CD14-positive monocyte (primary cell): ENCODE measurements around the gene PIK3R2. TPM values are rescaled to one million over a fixed set of nuclear protein-coding genes. Genes with fewer than 3 reads are reported as not detected.

Experiments used
- DNase-seq, 3 donors: peaks; one replicate each; pipeline ENCODE4 v3.0.0-alpha.2; 2011 to 2022
- H2AFZ ChIP-seq: 2 replicates; pipeline ENCODE4 v1.6.0; 2012; ENCODE audit warnings: mild to moderate bottlenecking, low read depth, low read length, inconsistent platforms; ENCODE audit not compliant: insufficient read depth, poor library complexity, severe bottlenecking
- H3K27ac ChIP-seq, 2 donors: 1 replicate in 1 of 2; 2 replicates in 1 of 2; pipeline ENCODE4 v1.5.1; 2012 to 2013; ENCODE audit warnings: low read length in 2 of 2, control low read depth in 1 of 2, inconsistent platforms in 1 of 2, low read depth in 1 of 2, mild to moderate bottlenecking in 1 of 2
- H3K27me3 ChIP-seq, 2 donors: one replicate each; pipeline versions ENCODE4 v1.6.0 to v1.6.1; 2011 to 2013; ENCODE audit warnings: low read length in 2 of 2; ENCODE audit not compliant: control insufficient read depth in 2 of 2, insufficient read depth in 2 of 2
- H3K36me3 ChIP-seq, 2 donors: replicated peaks in 1 of 2; 1 replicate in 1 of 2; 2 replicates in 1 of 2; pipeline versions ENCODE4 v1.5.1 to v1.6.1; 2012 to 2013; ENCODE audit warnings: low read length in 2 of 2, control low read depth in 1 of 2, inconsistent platforms in 1 of 2, mild to moderate bottlenecking in 1 of 2; ENCODE audit not compliant: insufficient read depth in 2 of 2, control insufficient read depth in 1 of 2
- H3K4me1 ChIP-seq, 2 donors: 1 replicate in 1 of 2; 2 replicates in 1 of 2; pipeline versions ENCODE4 v1.5.1 to v1.6.1; 2012 to 2013; ENCODE audit warnings: low read length in 2 of 2, control low read depth in 1 of 2, inconsistent platforms in 1 of 2, mild to moderate bottlenecking in 1 of 2, moderate library complexity in 1 of 2; ENCODE audit not compliant: insufficient read depth in 2 of 2, control insufficient read depth in 1 of 2
- H3K4me2 ChIP-seq: replicated peaks from 2 replicates; pipeline ENCODE3; 2012; ENCODE audit warnings: low read length, moderate library complexity, mild to moderate bottlenecking; ENCODE audit not compliant: poor library complexity, severe bottlenecking; ENCODE audit errors: extremely low read depth
- H3K4me3 ChIP-seq, 3 experiments: fragments of 200-600 bp in 1 of 3; sonication (generic) in 1 of 3; replicated peaks in 1 of 3; 1 replicate in 2 of 3; 2 replicates in 1 of 3; pipeline ENCODE4 v1.5.1; 2011 to 2013; ENCODE audit warnings: low read length in 3 of 3, mild to moderate bottlenecking in 3 of 3, control low read depth in 2 of 3, low read depth in 2 of 3, inconsistent platforms in 1 of 3, moderate library complexity in 1 of 3
- H3K79me2 ChIP-seq: 2 replicates; pipeline ENCODE4 v1.6.0; 2012; ENCODE audit warnings: mild to moderate bottlenecking, control low read depth, inconsistent platforms, low read length, moderate library complexity; ENCODE audit not compliant: insufficient read depth
- H3K9ac ChIP-seq: 2 replicates; pipeline ENCODE4 v1.6.0; 2017; ENCODE audit warnings: low read length, mild to moderate bottlenecking; ENCODE audit not compliant: insufficient read depth, poor library complexity, severe bottlenecking
- H3K9me3 ChIP-seq, 2 donors: replicated peaks in 1 of 2; 1 replicate in 1 of 2; 2 replicates in 1 of 2; pipeline versions ENCODE4 v1.5.1 to v1.6.1; 2012 to 2013; ENCODE audit warnings: low read length in 2 of 2, control low read depth in 1 of 2; ENCODE audit not compliant: control insufficient read depth in 1 of 2, insufficient read depth in 1 of 2
- H4K20me1 ChIP-seq: 2 replicates; pipeline ENCODE4 v1.6.0; 2012; ENCODE audit warnings: mild to moderate bottlenecking, low read length, control low read depth, moderate library complexity; ENCODE audit not compliant: insufficient read depth
- H3K27ac Mint-ChIP-seq, 7 donors: one replicate each; pipeline ENCODE4 v1.8.0; 2020; ENCODE audit warnings: mild to moderate bottlenecking in 7 of 7, mixed read lengths in 7 of 7, moderate library complexity in 6 of 7, inconsistent platforms in 2 of 7
- H3K27me3 Mint-ChIP-seq, 3 donors: one replicate each; pipeline ENCODE4 v1.8.0; 2021 to 2022; ENCODE audit warnings: low read depth in 3 of 3, mild to moderate bottlenecking in 3 of 3, mixed read lengths in 3 of 3, moderate library complexity in 3 of 3, inconsistent platforms in 1 of 3
- H3K36me3 Mint-ChIP-seq, 2 donors: one replicate each; pipeline ENCODE4 v1.8.0; 2020; ENCODE audit warnings: mixed read lengths in 2 of 2, inconsistent platforms in 1 of 2, mild to moderate bottlenecking in 1 of 2
- H3K4me1 Mint-ChIP-seq: one replicate; pipeline ENCODE4 v1.8.0; 2020; ENCODE audit warnings: mild to moderate bottlenecking, mixed read lengths
- H3K4me3 Mint-ChIP-seq, 2 donors: one replicate each; pipeline ENCODE4 v1.8.0; 2020; ENCODE audit warnings: mild to moderate bottlenecking in 2 of 2, mixed read lengths in 2 of 2, moderate library complexity in 1 of 2
- H3K9me3 Mint-ChIP-seq, 7 donors: one replicate each; pipeline ENCODE4 v1.8.0; 2020 to 2022; ENCODE audit warnings: mixed read lengths in 7 of 7, mild to moderate bottlenecking in 6 of 7, moderate library complexity in 6 of 7, inconsistent platforms in 2 of 7
- WGBS: methylation state at CpG from one replicate; pipeline ENCODE4 v1.1.5; 2013; ENCODE audit warnings: missing lambda C conversion rate; ENCODE audit not compliant: insufficient coverage; 5-methylcytosine and 5-hydroxymethylcytosine counted together
- intact Hi-C, 2 donors: fragments of 100-400 bp; cut with micrococcal nuclease; formaldehyde crosslinking; loops; one replicate each; pipeline versions ENCODE4 v1.15.0 to v1.15.1; 2023
- polyA plus RNA-seq, 3 donors: library from polyadenylated mRNA; depleted of rRNA in 1 of 3; unstranded in 2 of 3; stranded (reverse) in 1 of 3; fragments of 300-500 nt in 2 of 3; fragments of >200 nt in 1 of 3; fragmentation: Illumina TruSeq in 2 of 3; gene quantifications; 1 replicate in 2 of 3; 2 replicates in 1 of 3; pipeline ENCODE4 v1.2.3, GENCODE V29; 2012 to 2021
- TF ChIP-seq, protein P1 (sequence below): fragments of 200-600 bp; IDR thresholded peaks from one replicate; pipeline ENCODE4 v1.8.0; 2022; ENCODE audit warnings: antibody characterized with exemption, mild to moderate bottlenecking

The PIK3R2 gene
- polyA plus RNA-seq, 3 donors, result 0.99 to 7.7 (median 2.0) TPM

DNA sequence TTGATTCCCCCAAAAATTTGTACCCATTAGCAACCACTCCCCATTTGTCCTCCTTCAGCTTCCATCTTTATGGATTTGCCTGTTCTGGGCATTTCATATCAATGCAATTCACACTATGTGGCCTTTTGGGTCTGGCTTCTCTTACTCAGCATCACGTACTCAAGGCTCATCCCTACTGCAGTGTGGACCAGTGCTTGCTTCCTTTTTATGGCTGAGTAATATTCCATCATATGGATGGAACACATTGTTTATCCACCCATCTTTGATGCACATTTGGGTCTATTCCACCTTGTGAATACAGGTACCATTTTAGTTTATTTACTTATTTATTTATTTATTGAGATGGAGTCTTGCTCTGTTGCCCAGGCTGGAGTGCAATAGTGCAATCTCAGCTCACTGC is 12.5 kb upstream of the PIK3R2 start:
- H3K36me3 ChIP-seq, result peaks cover 91 to 100% of the 10 kb centered on the region in 2 donors
- no peak overlapping the region for H3K4me3 ChIP-seq
- no peaks in the 10 kb centered on the region for H3K9me3 ChIP-seq
- H3K4me1 Mint-ChIP-seq, result peaks cover 6% of the 10 kb centered on the region
- H3K27ac Mint-ChIP-seq, result no peak overlapping the region
- H3K4me2 ChIP-seq, result no peak overlapping the region
- no peak overlapping the region for H2AFZ ChIP-seq
- H3K9me3 Mint-ChIP-seq, result peaks cover 0 to 4% (median 0%) of the 10 kb centered on the region in 7 donors
- no peaks in the 10 kb centered on the region for H3K79me2 ChIP-seq
- peaks cover 58% of the 10 kb centered on the region for H4K20me1 ChIP-seq
- H3K27ac ChIP-seq, result no peak overlapping the region
- WGBS, result 100% methylated on average over 1 of the region's 1 CpG
- H3K36me3 Mint-ChIP-seq, result peaks cover 72 to 99% of the 10 kb centered on the region in 2 donors
- peaks cover 0 to 5% (median 3%) of the 10 kb centered on the region in 3 donors for H3K27me3 Mint-ChIP-seq
- no peaks in the 10 kb centered on the region for H3K27me3 ChIP-seq
- H3K4me1 ChIP-seq, result peaks cover 9 to 12% of the 10 kb centered on the region in 2 donors
- no peak for DNase-seq
- no peak overlapping the region for H3K4me3 Mint-ChIP-seq
- TF ChIP-seq, protein P1, sequence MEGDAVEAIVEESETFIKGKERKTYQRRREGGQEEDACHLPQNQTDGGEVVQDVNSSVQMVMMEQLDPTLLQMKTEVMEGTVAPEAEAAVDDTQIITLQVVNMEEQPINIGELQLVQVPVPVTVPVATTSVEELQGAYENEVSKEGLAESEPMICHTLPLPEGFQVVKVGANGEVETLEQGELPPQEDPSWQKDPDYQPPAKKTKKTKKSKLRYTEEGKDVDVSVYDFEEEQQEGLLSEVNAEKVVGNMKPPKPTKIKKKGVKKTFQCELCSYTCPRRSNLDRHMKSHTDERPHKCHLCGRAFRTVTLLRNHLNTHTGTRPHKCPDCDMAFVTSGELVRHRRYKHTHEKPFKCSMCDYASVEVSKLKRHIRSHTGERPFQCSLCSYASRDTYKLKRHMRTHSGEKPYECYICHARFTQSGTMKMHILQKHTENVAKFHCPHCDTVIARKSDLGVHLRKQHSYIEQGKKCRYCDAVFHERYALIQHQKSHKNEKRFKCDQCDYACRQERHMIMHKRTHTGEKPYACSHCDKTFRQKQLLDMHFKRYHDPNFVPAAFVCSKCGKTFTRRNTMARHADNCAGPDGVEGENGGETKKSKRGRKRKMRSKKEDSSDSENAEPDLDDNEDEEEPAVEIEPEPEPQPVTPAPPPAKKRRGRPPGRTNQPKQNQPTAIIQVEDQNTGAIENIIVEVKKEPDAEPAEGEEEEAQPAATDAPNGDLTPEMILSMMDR, result no peak
- intact Hi-C loops, result no loop called here
- no peak overlapping the region for H3K9ac ChIP-seq

DNA sequence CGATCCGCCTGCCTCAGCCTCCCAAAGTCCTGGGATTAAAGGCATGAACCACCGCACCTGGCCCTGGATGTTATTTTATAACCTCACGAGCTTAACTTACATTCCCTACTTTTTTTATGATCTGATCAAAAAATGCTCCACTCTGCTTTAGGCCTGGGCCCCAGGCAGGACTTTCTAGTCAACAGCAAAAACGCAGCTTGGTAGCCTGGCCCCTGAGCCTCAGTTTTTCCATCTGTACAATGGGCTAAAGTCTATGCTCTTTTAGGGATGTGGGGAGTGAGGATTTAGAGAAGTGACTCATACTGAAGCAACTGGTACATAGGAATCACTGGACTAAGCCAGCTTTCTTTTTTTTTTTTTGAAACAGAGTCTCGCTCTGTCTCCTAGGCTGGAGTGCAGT is 11.9 kb upstream of the PIK3R2 start:
- H3K27ac Mint-ChIP-seq, result no peak overlapping the region
- peaks cover 57% of the 10 kb centered on the region for H4K20me1 ChIP-seq
- H3K4me2 ChIP-seq, result no peak overlapping the region
- TF ChIP-seq, protein P1, result no peak
- H3K27me3 Mint-ChIP-seq, result peaks cover 0 to 5% (median 3%) of the 10 kb centered on the region in 3 donors
- H3K27me3 ChIP-seq, result no peaks in the 10 kb centered on the region
- no peaks in the 10 kb centered on the region for H3K79me2 ChIP-seq
- H3K36me3 Mint-ChIP-seq, result peaks cover 72 to 99% of the 10 kb centered on the region in 2 donors
- H3K9me3 ChIP-seq, result no peaks in the 10 kb centered on the region
- no peak overlapping the region for H3K4me3 Mint-ChIP-seq
- peaks cover 9 to 12% of the 10 kb centered on the region in 2 donors for H3K4me1 ChIP-seq
- peaks cover 91 to 100% of the 10 kb centered on the region in 2 donors for H3K36me3 ChIP-seq
- WGBS, result 100% methylated on average over 4 of the region's 6 CpGs
- H3K9me3 Mint-ChIP-seq, result peaks cover 0 to 4% (median 0%) of the 10 kb centered on the region in 7 donors
- H3K27ac ChIP-seq, result no peak overlapping the region
- H3K9ac ChIP-seq, result no peak overlapping the region
- H3K4me3 ChIP-seq, result no peak overlapping the region
- intact Hi-C loops, result no loop called here
- no peak for DNase-seq
- no peak overlapping the region for H2AFZ ChIP-seq
- H3K4me1 Mint-ChIP-seq, result peaks cover 6% of the 10 kb centered on the region
